ENCODE data around the gene NT5C2. TPM values are rescaled to one million over a fixed set of nuclear protein-coding genes. Genes with fewer than 3 reads are reported as not detected.
"Not testable (repeated sequence)": the region's sequence is repeated elsewhere in the genome, so short reads cannot be mapped to it uniquely, and the experiment has no call there.

Gene NT5C2
- polyA plus RNA-seq, 1 donor, result 134 TPM

DNA sequence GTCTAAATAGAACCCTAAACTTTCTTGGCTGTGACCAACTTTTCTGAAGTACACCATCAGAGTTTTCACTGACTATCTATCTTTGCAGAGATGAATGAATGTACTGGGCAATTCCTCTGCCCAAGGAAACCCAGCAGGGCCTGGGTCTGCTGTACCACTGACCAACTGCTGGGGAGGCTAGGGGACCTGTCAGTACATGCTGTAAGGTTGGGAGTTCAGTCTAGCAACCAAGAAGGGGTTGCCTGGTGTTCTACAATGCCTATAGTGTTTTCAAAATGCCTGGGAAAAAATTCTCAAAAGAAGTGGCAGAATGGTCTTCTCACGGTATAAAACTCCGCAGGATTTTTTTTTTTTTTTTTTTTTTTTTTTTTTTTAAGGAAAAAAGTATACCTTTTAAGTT, 106.3 kb downstream of the NT5C2 start:
- no peak for DNase-seq (ENCODE audit: low read depth)

DNA sequence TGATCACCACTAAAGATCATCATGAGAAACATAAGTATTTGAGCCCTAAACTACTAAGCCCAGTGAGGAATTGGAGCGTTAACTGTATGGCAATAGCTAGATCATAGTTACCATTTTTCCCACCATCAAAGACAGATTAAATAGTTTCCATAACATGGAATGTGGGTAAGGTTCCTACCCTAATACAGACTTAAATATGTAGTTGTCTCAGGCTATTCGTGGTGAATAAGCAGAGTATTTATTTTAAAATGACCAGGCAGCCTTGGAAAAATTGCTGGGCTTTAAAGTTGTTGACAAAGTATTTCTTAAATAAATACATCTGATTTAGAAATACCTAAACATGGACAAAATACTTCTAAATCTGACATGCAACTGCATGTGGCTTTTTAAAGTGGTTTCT, 106.8 kb downstream of the NT5C2 start:
- DNase-seq (ENCODE audit: low read depth), result no peak

DNA sequence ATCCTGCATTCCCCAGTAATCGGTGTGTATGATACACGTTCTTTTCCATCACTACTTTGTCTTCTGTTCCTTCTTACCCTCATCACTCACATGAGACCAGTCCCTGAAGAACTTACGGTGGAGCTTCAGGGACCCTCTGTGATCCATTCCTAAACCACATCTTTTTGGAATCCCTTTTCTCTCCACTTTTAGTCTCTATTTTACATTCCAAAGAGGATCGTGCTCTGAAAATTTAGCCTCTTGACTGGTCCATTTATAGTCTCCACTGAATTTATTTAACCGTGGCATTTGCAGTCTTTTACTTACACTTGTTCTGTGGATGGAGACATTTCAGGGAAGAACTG, 109.1 kb downstream of the NT5C2 start:
- DNase-seq (ENCODE audit: low read depth), result no peak

DNA sequence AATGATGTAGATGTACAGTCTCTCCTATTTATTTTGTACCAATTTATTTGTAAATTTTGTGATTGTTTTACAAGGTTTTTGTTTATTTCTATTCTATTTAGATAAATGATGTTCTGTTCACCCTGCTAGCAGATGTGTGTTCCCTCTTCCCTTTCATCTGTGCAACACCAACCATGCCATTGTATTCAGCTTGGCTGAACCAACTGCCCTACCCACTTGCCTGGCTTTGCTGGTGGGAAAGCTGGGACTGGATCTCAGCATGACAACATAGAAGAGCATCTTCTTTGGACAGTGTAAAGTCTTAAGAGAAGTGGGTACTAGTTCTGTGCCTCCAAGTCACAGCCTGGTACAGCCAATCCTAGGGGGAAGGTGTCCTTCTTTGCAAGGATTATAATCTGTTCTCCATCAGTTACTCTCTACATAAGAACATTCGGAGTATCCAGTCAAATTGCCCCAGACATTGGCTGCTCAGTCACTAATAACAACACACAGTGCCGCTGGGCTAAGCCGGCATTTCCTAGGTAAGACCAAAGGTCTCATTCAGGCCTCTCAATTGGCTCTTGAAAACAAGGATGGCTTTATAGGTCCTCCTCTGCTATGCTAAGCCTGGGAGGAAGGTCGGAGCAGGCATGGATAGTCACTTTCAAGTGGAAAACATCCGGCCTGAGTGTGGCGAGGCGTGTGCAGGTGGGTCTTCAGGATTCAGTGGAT, 109.7 kb downstream of the NT5C2 start:
- no peak for DNase-seq (ENCODE audit: low read depth)

DNA sequence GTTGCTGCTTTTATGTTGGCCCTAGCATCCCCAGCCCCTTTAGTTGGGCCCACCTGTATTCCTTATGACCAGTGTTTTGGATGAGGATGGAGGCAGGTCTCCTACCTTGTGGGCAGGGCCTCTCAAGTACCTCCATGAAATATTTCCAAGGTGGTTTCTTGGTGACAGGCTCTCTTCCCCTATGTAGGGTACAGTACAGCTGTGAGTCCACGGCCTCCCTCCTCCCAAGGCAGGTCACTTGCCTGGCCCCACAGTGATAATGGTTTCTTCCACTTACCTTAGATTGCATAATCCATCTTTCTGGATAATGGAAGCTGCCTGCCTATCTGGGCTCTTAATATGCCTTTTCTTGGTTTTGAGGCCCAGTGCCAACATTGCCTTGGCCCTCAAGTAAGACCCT, 110.4 kb downstream of the NT5C2 start:
- no peak for DNase-seq (ENCODE audit: low read depth)

DNA sequence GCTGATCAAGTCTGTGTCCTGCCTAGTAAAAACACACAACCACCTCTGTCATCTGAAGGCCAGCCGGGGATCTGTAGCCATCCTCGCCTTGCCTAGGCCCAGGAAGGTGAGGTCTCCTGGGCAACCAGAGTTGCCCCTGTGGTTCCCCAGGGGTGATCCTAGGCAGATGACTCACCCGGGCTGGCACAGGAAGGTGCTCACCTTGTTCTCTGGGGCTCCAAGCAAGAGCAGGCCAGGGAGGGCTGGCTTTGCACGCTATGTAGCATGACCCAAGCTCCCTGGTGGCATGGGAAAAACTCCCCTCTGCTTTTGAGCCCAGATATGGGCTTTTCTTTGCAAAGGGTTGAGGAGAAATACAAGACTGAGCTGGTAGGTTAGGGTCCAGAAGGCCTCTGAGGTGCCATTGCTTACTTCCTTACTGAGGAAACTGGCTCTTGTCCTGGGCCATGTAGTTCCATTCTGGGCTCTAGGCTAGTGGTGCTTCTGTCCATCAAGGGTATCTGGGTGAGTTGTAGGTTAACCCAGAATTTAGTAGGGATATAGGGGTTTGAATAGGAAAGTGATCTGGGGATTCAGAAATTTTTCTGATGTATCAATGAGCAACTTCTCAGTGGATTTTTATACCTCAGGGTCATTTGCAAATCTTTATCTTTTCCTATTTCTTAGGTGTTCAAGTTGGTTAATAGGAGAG, 112.0 kb downstream of the NT5C2 start:
- no peak for DNase-seq (ENCODE audit: low read depth)

DNA sequence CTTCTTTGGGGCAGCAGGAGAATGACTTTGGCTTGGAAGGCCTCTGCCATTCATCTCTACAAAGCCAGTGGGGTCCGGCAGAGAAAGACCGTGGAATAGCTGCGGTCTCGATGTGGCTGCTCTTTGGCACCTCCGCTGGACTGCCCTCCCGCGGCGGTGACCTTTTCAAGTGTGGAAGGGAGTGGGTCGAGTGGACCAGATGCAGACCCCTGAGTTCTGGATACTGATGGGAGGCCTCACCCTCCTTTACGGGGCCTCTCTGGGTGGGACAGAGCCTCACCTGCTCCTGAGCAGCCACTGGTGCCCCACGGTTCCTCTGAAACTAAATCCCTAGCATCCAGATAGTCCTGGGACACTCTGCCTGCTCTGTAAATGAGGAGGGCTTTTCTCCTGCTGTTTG, 113.1 kb downstream of the NT5C2 start:
- DNase-seq (ENCODE audit: low read depth), result no peak

DNA sequence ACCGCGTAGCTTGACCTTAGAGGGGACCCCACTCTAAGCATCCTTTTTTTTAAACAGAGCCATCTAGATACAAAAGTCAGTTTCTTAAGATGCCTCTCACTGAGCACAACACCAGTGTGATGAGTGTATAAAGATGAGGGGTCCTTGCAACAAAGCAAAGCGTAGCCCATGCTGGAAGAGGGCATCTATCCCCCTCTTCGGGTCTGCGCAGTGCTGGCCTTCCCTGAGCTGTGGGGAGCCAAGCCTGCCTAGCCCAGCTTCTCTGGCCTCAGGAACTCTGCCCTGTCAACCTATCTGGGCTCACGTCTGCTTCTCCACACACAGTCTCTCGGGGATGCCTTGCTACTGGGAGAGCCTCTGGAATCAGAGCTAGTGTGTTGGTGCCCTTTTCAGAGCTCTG, 114.0 kb downstream of the NT5C2 start:
- no peak for DNase-seq (ENCODE audit: low read depth)

DNA sequence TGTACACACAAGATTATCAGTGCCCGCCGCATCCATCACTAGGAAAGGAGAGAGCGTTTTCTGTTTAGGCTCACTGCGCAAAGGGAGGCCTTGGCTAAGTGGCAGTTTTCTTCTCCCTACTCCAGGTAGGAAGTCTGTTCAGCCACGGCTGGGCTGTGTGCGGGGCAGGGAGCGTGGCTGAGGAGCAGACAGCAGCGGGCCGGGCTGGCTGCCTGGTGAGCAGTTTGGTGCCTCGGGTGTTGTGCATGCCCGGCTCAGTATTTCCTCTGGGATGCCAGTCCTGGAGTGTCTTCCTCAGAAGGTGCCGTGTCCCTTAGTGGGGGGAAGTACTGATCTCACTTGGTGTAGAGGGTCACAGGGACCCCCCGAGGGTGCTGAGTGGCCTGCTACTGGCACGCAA, 114.4 kb downstream of the NT5C2 start:
- DNase-seq (ENCODE audit: low read depth), result no peak

DNA sequence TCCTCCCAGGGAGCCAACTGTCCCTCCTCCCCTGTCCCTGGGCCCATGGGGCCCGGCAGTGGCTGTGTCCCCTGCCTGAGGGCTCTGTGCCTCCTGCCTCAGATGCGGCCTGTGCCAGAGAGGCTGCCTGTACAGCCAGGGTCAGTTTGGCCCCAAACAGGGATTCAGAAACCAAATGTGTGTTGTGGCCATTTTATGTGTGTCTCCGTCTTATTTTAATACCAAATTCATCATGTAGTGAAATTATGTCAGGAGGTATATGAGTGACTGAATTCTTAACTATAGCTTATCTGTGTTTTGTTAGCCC, 114.8 kb downstream of the NT5C2 start:
- no peak for DNase-seq (ENCODE audit: low read depth)

DNA sequence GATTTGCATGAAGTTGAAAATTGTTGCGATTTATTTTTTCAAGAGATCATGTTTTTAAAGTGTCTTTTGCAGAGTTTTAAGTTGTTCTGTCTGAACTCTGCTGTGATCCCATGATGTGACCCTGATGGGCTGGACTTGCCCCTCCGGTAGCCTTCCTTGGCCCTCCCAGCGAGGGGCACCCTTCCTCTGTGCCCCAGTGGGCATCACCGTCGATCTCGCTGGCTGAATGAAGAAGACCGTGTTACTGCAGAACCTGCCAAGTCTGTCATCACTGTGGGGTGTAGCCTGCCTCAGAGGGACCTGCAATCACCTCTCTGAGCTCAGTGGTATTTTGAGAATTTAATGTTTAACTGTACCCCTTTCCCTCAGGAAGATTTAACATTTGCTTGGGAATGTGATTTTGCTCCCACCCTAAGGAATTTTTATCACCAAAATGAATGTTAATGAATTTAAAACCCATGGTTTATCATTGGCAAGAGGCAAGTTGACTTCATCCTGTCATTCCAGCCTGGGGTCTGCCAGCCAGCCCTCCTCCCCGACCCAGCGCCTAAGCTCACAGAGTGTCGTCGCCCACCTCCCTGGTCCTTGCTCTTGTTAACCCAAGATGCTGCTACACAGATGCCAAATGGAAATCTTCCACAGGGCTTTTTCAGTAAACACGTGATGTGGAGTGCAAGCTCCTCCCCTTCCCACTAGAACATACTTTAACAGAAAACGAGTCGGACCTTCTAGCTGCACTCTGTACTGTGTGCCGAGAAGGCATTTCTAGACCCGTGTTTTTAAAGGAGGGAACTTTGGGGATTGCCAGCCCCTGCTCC, 115.4 kb downstream of the NT5C2 start:
- no peak for DNase-seq (ENCODE audit: low read depth)

DNA sequence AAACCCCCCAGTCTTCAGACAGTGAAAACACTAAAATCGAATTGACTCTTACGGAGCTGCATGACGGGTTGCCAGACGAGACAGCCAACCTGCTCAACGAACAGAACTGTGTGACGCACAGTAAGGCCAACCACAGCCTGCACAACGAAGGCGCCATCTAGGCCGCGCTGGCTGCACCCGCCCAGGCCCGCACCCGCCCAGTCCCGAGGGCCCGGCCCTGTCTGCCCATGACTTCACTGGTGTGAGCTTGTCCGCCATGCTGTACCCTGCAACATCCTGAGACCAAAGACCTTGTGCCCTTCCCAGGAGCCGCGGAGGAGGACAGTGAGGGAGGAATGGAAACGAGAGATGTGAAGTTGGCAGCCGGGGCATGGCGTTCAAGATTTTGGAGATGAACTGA, 116.1 kb downstream of the NT5C2 start:
- DNase-seq (ENCODE audit: low read depth), result no peak

DNA sequence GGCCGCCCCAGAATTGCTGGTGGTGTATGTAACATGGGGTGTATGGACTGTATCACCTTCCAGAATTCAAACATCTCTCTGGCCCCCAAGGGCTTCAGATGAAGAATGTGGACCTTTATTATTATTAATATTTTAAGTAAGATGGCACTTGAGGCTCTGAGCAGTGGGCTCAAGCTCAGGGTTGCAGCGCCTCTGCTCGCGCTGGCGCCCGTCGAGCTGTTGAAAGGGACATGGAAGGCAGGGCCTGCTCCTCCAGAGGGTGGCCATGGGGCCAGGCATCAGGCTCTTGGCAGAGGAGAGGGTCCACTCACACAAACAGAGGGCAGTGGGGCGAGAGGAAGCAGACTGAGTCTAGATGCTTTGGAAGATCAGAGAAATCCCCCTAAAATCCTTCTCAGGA, 120.2 kb downstream of the NT5C2 start:
- DNase-seq (ENCODE audit: low read depth), result no peak

DNA sequence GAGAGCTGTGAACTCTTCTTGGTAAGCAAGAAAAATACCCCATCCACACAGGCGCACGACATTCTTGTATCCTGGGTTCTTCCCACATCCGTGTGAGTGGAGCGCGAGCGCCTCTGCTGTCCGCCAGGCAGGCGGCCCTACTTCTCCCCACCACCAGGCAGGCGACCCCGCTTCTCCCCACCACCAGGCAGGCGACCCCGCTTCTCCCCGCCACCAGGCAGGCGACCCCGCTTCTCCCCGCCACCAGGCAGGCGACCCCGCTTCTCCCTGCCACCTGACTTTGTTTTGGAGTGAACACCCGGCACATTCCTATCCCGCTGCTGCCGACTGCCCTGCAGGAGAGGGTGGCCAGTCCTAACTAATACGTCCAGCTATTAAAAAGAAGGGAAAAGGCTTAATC, 120.8 kb downstream of the NT5C2 start:
- DNase-seq (ENCODE audit: low read depth), result no peak

DNA sequence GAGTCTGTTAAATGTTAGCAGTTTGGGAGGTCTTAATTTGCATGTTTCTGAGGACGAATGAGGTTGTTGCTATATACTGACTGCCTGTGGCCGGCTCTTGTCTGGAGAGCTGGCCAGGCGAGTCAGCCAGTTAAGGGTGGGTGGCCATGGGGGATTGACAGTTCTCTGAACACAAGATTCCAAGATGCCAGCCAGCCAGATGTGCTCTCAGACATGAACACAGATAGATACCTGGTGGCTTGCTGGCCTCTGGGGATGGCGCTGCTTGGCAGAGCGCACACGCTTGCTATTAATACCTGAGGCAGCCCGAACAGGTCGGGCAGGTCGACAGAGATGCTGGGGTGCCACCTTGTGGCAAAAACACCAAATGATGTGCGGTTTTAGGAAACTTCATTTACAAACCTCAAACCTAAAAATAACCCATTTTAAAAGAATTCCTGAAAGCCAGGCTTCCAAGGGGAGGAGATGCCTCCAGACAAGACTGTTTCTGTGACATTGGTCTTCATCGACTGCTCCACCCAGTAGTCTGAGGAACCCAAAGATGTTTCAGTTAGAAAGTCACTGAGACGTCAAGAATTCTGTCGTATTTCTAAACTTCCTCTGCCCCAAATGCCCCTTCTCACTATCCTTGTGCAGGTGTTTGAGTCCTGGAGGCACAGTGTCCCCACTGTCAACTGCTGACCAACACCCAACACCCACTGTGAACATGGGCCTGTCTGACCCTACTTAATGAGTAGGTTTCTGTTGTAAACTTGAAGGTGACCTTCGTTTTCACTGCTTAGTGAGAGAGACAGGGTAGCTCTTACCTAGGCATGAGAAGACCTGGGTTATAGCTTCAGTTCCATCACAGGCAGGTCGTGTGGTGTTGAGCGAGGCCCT, 123.4 kb downstream of the NT5C2 start:
- DNase-seq (ENCODE audit: low read depth), result no peak

DNA sequence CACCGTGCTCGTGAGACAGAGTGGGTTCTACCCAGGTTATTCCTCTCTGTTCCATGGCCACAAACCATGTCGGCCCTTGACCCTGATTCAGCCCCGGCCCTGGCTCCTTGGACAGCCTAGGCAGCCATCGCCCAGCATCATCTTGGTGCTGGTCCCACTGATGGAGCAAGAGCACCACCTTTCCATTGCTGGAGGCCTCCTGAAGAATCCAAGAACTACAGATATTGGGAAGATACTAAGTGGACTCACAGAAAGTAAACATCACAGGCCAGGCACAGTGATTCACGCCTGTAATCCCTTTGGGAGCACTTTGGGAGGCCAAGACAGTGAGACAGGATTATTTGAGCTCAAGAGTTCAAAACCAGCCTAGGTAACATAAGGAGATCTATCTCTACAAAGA, 125.1 kb downstream of the NT5C2 start:
- no peak for DNase-seq (ENCODE audit: low read depth)

DNA sequence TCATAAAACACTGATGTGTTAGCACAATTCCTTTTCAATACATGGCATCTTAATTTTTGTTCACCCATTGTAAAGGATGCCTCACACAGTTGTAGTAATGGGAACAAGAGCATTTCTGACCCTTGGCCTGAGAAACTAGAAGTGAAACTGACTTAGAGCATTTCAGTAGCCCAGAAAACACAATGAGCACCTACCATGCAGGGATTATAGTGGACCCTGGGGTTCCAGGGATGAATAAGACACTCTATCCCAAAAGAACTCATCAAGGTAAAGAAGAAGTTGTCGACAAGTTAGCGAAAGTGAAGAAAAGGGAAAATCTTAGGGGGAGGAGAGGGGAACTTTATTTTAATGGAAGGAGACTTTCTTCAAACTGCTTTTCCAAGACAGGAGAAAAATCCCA, 125.6 kb downstream of the NT5C2 start:
- no peak for DNase-seq (ENCODE audit: low read depth)

DNA sequence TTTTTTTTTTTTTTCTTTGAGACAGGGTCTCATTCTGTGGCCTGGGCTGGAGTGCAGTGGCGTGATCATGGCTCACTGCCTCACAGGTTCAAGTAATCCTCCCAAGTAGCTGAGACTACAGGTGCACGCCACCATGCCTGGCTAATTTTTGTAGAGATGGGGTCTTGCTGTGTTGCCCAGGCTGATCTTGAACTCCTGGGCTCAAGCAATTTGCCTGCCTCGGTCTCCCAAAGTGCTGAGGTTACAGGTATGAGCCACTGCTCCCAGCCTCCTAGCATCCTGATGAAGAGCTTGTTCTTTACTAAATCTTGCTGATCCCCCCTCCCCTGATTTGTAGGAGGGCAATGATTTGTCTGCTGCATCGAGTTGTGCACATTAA, 126.0 kb downstream of the NT5C2 start:
- not testable (repeated sequence) for DNase-seq (ENCODE audit: low read depth)

DNA sequence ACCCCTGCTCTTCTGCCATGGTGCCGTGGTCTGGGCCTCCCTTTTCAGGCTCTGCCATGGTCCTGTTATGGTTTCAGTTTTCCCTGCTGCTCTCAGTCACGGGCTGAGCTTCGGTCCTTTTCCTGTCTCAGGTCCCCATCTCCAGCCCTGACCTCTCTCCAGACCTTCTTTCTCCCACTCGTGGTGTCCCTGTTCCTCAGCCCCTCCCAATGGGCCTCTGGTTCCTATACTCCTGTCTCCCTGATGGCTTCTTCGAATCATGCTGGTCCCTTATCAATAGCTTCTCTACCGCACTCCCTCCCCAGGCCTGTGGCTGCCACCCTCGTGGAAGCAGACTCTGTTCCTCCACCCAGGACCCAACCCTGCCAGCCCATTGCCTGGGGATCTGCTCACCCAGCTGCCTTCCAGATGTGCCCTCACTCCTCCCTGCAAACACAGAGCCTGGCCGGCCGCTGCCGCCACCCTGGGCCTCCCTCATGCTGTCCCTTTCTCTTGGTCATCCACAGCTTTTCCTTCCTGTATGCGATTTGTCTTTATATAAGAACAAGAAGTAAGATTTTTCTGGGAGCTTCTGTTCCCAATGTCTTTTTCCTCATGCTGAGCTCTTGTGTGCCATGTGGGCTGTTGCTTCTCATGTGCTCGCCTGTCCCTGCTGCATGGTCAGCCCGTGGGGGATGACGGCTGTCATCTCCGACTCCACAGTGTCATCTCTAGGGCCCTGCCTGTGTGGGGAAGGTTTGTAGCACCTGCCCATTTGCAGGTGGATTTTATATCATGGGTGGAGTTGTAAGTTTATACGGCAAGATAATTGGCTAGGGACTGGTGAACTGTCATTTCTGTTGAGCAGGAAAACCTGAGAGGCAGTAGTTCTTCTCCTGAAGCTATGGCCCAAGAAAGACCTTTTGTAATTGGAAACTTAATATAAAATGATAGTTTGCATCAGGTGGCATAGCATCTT, 126.7 kb downstream of the NT5C2 start:
- DNase-seq (ENCODE audit: low read depth), result no peak

DNA sequence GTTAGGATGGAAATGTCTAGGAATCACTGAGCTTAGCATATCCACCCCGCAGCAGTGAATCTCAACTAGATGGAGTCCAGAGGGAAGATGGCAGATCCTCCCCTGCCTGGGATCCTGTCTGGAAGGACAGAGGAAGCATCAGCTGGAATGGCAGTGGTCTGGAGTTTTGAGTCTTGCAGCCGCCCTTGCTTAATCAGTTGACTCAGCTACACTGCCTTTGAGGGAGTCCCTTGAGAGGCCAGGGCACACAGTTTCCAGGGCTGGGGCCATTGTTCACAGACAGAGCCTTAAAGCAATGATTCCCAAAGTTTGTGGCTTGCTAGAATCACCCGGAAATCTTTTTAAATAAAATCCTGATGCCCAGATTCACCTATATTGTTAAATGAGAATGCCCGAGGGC, 128.1 kb downstream of the NT5C2 start:
- no peak for DNase-seq (ENCODE audit: low read depth)

Data from forelimb muscle (tissue), 1 donor.